Measurements from ENCODE around the gene CARD11.

The CARD11 gene

DNA sequence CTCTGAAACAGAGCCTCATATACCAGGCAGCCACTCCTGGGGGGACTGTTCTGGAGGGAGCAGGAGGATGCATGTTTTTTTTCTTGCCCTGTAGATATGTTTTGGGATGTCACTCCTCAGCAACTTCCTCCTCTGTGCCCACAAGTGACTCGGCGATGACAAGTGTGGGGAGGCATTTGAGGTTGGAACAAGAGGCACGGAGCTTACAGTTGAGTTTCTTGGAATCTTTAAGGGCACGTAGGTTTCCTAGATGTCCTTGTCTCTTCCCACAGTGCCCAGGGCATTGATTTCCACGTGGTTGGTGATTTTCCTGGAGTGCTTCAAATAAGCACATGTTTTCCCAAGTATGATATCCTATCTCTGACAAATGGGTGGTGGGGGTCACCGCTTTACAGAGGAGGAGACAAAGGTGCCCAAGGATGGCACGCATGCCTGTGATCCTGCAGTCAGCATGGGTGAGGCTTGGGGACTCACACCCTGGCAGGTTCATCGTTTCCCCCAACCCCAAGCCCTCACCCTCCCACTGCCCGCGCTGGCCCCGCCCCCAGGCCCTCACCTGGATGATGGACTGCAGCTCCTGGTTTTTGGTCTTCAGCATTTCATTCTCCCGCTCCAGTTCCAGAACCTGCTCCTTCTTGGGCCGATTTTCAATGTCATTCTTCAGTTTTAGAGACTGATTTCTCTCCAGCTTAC lies 104.3 kb downstream of the CARD11 start:
- DNase-seq (ENCODE audit: low spot score), result no peak

DNA sequence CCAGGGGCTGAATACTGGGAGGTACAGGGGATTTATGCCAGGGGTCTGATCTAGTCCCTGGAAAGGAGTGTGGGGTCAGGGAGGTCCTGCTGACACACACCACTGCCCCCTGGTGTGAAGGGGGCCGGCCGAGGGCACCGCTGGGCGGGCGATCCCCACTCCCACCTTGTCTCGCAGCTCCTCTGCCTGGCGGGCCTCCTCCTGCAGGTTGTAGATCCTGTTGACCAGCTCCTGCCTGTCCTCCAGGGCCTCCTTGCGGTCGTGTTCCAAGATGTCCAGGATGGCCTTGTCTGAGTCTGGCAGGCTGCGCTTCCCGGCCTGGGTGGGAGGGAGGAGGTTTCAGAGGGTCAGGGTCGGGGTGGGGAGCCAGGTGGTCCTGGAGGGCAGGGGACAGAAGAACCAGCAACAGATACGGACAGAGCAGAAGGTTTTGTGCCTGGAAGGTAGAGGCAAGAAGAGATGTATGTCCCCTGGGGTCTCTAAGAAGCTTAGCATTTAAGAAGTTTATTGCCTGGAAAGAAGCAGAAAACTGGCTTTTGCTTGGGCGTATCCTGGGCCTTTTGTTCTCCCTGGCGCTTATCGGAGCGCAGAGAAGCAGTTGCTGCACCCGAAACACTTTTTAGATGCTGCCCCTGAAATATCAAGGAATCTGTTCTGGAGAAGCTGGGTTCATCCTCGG lies 105.0 kb downstream of the CARD11 start:
- DNase-seq (ENCODE audit: low spot score), result no peak

DNA sequence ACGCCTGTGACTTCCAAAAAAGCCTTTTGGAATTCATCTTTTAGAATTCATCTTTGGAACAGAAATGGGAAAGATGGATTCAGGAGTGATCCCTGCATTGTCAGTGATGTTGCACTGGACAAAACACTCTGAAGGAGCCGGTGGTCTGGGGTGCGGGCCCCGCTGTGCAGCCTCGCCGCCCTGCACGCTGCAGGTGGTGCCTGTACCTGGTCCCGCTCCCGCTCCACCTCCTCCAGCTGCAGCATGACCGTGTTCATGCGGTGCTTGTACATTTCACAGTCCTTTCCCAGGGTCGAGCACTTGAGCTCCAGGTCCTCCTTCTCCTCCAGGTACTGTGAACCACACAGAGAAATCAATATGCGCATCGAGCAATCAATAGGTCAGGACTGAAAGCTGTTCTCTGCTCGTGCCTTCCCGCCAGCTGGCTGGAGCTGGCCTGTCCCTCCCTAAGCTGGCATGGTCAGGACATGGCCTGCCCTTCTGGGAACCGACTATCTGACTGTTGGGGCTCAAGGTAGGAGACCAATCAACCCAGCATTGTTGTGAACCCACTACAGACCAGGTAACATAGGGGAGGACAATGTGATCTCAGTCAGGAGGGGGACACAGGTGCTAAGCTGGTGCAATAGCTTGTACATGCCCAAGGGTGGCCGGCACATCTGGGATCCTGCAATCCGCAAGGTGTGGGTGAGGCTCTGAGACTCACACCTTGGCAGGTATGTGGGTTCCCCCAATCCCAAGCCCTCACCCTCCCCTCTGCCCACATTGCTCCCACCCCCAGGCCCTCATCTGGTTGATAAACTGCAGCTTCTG lies 105.8 kb downstream of the CARD11 start:
- DNase-seq (ENCODE audit: low spot score), result no peak

DNA sequence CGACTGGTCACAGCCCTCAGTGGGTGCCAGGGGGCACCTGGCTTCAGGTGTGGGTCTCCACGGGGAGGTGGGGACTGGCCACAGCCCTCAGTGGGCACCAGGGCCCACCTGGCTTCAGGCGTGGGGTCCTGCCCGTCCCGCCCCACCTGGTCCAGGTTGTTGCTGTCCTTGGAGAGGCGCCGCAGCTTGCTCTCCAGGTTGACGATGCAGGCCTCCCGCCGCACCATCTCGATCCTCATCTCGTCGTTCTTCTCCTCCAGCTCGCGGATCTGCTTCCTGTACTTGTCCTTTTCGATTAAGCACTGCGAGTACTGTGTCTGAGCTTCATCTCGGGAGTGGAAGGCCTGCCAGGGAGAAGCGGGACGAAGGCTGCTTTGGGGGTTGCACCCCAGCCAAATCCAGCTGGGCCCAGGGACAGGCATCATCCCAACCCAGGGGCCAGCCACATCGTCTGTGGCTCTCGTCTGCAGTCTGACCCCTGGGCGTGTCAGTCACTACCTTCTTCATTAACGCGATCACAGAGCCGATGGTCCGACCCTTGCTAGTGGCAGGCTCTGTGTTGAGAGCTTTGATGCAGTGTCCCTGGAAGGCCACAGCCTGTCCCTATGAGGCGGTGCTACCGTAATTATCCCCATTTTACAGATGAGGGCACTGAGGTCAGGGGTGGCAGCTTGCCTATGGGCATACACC lies 106.6 kb downstream of the CARD11 start:
- no peak for DNase-seq (ENCODE audit: low spot score)

DNA sequence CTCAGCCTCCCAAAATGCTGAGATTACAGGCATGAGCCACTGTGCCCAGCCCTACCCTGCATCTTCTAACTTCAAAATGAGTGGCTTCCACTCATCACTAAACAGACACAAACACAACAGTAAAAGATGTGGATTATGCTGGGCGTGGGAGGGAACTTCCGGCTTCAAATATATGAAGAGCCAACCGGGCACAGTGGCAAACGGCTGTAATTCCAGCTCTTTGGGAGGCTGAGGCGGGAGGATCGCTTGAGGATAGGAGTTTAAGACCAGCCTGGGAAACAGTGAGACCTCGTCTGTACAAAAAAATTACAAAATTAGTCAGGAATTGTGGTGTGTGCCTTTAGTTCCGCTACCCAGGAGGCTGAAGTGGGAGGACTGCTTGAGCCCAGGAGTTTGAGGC lies 107.4 kb downstream of the CARD11 start:
- DNase-seq (ENCODE audit: low spot score), result no peak

DNA sequence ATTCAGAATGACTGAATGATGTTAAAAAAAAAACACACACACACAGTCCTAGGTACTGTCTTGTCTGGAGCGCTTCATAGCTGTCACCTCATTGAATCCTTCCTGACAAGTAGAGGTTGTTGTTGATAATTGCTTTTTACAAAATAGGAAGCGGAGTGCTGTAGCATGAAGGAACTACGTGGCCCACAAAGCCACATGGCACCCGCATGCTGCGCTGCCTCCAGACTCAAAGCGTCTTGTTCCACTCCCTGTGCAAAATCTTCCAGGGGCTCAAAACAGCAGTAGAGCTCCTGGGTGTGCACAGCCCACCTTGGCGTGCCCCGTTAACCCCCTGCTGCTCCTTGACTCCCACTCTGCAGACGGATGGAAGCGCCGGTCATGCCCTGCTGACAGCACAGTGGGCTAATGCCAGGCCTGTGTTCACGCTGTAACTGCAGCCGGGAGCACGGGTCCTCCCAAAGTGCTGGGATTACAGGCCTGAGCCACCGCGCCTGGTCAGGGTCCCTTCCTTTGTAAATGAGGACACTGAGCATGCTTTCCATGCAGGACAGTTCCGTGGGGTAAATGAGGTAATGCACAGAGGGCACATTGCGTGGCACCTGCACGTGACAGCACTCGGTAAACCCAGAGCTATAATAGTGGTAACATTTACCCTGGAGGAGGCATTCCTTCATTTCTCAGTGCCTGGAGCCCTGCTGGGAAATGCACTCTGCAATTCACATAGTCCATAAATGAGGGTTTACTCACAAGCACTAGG lies 108.5 kb downstream of the CARD11 start:
- DNase-seq (ENCODE audit: low spot score), result no peak

DNA sequence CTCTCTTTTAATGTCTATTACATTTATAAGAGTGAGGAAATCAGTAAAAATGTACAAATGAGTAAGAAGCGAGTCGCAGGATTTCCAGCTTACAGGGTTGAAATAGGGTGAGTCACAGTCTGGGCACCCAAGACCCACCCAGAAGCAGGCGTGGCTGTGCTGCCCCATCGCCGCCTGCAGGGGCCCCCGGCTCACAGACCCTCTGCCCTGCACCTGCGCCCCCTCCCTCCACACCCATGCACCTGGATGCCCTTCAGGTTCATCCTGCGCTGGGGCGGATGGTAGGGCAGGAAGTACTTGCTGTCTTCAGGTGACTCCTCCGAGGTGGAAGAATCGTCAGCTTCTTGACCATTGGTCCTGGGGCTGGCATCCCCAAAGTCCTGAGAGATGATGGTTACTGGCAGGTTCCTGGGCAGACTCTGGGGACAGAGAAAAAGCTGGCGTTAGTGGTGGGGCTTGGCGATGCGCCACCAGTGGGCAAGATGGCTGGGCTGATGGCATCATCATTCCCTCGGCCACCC lies 109.4 kb downstream of the CARD11 start:
- DNase-seq (ENCODE audit: low spot score), result peak; percentile 65

DNA sequence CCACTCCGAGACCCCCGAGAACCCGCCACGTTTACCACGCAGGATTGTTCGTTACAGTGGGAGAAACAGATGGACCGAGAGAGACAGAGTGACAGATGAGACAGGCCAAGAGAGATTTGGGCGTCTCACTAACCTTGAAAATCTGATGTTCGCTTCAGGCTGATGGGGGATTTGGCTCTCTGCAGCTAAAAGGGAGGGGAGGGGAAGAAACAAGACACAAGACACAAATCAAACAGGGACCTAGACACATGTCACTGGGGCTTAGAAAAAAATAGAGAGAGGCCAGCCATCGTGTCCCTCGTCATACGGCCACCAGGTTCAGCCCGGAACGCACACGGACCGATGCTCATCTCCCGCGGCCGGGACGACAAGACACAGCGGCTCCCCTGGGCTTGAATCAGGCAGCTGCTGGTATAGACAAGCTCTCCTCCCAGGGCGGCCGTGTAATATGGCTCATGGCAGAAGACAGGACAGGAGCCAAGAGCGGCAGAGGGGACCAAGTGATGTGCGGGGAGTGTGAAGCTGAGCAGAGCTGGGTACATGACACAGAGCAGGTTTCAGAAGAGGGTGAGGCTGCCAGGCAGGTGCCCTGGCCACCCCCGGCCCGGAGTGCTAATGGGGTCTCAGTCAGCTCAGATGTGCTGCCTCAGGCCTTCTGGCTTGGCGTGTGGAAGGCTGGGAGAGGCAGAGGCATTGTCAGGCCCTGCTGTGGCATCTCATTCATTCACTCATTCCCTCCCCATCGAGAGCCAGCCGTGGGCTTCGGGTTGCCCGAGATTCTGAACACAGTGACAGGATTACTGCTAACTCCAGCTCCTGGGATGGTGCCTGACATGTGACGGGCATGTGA lies 111.0 kb downstream of the CARD11 start:
- no peak for DNase-seq (ENCODE audit: low spot score)

DNA sequence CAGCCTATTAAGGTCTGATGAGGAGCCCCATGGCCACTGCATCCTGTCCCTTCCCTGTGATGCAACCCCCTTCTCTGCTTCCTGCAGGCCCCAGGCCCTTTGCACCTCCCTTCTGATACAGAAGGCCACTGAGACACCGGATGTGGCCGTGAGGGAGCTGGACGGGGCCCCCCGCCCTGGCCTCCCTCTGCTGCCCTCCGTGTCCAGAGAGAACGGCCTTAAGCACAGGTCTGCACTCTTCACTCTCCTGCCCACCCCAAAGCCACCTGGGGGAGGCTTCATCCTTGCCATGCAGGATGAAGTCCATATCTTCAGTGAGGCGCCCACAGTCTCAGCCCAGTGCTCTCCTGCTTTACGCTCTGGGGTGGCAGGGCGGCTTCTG lies 112.6 kb downstream of the CARD11 start:
- no peak for DNase-seq (ENCODE audit: low spot score)

DNA sequence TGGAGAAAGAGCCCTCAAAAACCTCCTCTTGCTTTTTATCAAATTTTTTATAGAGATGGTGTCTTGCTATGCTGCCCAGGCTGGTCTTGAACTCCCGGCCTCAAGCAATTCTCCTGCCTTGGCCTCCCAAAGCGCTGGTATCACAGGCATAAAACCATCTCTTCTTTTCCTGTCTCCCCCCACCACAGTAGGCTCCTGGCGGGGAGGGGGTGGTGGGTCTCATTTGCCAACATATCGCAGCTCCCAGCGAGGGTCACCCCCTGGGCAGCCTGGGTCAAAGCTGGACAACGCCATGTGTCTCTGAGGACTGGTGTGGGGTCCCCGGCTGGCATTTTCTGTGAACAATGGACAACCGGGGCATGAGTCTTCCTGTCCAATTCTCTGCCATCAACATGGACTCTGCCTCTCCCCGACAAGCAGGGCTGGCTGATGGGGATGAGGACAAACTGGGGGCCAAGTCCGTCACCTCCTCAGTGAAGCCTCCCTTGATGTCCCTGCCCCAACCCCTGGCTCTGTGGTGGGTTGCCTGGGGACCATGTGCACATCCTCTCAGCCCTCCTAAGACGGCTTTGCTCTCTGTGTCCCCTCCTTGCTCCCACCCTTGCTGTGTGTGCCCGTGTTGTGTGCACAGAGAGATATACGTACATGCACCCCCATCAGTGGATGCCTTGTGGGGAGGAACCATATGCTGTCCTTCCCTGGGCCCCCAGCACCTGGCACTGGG lies 113.2 kb downstream of the CARD11 start:
- no peak for DNase-seq (ENCODE audit: low spot score)

DNA sequence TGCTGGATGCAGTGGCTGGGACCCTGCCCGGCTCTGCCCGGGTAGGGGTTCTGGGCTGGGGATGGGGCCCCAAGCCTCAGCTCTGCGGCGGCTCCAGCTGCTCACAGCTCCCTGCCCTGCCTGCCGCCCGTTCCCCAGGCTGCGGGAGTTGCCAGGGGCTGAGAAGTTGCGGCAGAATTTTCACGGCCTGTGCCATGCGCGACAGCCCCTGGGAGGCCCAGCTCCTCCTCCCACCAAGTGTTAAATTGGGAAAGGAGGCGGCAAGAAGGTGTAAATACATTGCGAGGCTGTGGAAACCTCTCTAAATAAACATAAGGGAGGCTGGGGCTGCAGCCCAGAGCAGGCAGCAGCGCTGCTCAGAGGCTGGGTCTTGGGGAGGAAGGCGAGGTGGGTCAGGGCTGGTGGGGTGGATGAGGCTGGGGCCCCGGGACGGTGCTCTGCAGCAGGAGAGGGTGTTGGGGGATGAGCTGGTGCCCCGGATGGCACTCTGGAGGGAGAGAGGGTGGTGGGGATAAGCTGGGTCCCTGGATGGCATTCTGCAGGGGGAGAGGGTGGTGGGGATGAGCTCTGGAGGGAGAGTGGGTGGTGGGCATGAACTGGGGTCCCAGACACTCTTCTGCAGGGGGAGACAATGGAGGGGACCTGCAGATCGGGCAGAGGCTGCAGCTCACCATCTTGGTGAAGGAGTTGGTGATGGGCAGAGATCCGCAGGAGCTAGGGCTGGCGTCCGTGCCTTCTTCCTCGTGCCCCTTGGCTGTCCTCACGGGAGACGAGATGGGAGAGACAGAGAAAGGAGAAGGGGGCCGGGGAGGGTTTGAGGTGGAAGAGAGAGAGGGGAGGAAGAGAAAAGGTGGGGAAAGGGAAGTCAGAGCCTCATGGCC lies 114.1 kb downstream of the CARD11 start:
- DNase-seq (ENCODE audit: low spot score), result no peak

DNA sequence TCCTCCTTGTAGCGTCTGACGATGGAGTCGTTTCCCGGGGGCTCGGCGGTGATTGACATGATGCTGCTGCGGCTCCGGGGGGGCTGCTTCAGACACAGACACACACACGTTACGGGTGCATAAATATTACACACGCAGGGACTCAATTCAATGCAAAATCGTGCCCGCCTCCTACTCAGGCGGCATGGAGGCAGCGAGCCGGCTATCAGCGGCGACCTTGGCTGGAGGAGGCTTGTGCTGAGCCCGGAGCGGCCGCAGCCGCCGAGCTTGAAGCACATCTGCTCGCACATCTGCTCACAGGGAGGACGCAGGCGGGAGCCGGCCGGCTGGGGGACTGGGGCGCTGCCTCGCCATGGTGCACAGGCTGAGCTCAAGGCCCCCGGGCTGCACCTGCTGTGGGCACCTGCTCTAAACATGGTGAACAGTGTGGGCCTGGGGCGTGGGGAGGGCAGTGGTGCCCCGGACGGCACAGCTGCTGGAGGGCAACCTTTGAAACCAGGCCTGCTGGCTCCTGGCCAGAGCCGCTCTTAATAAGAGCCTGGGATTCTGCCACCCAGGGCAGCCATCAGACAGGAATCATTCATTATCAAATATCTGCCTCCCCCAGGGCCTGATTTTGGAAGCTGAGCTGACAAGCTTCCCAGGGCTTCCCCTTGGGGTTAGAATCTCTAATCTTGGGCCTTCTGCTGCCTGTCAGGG lies 114.9 kb downstream of the CARD11 start:
- DNase-seq (ENCODE audit: low spot score), result no peak

DNA sequence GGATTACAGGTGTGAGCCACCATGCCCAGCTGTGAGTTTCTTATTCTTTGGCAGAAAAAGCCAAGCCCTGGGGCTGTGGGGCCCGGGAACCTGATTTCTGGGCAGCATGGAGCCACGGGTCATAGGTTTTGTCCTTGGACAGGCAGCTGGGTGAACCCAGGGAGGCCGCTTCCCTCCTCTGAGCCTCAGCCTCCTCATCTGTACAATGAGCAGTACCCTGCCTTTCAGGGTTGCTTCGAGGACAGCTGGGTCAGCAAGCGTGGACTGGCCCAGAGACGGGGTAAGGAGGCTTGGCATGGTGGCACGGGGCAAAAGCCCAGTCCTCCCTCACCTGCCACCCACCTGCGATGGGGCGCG lies 115.4 kb downstream of the CARD11 start:
- DNase-seq (ENCODE audit: low spot score), result no peak

DNA sequence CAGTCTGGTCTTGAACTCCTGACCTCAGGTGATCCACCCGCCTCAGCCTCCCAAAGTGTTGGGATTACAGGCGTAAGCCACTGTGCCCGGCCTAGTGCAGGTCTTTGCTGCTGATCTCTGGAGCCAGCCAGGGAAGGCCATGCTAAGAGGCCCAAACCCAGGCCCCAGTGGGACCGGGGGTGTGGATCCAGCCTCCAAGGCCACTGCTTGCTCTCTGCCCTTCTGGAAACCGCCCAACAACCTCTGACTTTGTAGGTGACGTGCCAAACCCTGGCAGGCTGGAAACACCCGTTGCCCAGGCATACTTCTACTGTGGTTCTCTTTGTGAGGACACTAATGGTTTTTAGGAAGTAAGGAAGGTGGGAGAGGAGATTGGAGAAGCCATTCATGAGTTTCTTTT lies 116.1 kb downstream of the CARD11 start:
- DNase-seq (ENCODE audit: low spot score), result no peak

DNA sequence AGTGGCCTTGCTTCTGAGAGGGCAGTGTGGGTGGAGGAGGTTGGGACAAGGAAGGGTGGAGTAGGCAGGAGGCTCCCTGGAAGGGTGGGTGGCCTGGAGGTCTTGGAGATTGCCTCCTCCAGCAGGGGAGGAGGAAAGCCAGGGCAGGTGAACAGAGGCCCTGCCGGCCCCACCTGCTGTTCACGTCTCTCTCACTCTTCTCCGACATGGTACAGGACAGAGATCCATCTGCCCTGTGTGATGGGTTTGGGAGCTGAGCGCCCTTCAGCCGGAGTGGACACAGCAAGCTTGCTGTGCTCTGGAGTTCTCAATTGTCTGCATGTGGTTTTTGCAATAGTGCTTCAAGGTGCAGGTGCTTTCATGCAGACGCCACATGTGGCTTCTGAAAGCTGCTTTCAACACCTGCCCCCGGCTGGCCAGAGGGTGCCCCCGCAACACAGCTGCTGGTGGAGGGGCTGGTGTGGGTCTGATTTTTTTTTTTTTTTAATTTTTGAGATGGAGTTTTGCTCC lies 116.7 kb downstream of the CARD11 start:
- no peak for DNase-seq (ENCODE audit: low spot score)

DNA sequence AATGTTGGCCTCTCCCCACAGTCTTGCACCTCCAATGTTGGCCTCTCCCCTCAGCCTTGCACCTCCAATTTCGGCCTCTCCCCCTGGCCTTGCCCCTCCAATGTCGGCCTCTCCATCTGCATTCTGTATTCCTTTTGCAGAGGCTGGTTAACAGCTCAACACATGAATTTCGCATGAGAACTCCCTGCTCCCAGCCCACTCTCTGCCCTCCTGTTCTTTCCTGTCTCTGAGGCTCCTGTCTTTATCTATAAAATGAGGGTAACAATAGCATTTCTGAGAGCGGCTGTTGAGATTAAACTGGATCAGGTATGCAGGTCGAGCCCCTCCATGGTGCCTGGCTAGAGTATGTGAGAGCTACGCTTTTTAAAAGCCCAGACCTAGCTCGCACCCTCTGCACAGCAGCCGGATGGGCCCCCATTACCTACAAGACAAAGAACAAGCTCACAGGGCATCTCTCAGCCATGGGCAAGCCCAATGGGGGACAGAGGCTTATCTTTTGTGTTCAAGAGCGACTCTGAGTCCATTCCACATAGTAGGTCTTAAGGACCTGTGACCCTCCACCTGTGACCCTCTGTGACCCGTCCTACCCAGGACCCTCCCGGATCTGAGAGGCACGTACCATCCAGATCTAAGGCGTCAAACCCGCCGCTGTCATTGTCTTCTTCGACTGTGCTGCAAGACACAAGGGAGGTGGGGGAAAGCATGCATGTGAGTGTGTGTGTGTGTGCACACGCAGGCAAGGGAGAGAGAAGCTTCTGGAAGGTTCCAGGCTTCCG lies 117.4 kb downstream of the CARD11 start:
- DNase-seq (ENCODE audit: low spot score), result no peak

All from AG20443 (cell line).